Stimulated activated CD8-positive, alpha-beta memory T cell treated with anti-CD3 and anti-CD28 coated beads, Interleukin-15, amount 100 ng/mL, for 4 hours (primary cell): ENCODE data around the gene TOP2A.
A peak's percentile ranks its signal among the peaks of the same experiment; 100 is the strongest.

Source experiments
- DNase-seq, 2 donors: peaks; one replicate each; pipeline ENCODE4 v3.0.0-alpha.2; 2020; ENCODE audit warnings: low read depth in 2 of 2

The TOP2A gene

DNA sequence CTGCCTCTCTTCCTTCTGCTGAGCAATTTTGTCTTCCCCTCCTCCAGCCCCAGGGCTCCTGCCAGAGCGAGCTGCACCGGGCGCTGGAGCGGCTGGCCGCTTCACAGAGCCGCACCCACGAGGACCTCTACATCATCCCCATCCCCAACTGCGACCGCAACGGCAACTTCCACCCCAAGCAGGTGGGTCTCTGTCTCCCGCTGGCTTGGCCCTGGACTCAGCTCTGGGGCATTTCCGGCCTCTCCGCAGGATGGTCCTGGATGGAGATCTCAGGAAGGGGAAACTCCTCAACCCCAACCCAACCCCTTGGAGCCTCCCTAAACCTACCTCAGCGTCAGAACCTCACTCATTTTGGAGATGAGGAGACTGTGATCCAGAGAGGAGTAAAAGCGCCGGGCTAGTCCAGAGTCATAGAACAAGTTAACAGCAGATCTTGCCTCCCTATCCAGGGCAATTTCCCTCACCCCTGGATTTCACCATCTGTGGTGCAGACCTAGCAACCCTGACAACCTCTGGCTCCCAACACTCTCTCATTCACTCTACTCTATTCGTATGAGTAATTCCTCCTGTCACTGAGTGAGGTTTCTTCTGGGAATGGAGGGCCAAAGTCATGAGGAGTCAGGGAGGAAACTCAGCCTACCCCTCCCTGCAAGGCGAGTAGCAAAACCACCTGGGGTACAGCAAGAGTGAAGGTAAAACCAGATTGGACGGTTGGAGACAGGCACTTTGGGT lies 36.4 kb upstream of the TOP2A start:
- DNase-seq = no peak

DNA sequence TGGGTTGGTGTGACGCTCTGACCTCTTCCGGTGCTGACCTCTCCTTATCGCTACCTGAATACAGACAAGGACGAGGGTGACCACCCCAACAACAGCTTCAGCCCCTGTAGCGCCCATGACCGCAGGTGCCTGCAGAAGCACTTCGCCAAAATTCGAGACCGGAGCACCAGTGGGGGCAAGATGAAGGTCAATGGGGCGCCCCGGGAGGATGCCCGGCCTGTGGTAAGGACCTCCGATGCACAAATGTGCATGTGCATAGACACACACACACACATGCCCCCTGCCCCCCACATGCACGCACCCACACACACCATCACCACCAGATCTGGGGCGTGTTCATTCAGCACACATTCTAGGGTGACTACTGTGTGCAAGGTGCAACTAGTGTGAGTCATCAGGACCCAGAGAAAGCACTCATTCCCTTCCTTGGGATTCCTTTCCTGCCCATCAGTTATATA lies 35.3 kb upstream of the TOP2A start:
- DNase-seq = no peak

DNA sequence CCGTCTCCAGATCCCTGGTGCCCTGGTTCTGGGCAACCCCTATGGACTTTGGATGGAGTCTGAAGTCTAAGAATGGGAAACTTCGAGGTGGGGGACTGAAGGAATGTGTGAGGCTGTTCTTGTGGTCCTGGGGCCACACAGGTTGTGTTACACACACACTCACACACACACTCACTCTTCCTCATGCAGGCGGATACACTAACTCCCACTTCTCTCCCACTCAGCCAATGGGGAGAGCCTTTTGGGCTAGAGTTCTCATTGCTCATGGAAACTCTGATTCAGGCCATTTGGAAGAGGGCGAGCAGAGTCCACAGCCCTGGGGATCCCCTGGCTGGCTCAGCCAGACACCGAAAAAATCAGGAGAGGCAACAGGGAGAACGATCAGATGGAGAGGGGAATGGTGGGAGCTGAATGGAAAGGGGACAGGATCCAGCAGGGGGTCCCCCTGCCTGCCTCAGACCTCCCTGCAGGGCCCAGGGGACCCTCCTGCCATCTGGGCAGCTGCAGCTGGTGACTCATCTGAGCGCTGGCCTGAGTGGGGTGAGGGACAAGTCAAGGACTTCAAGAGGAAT lies 34.6 kb upstream of the TOP2A start:
- DNase-seq = no peak

DNA sequence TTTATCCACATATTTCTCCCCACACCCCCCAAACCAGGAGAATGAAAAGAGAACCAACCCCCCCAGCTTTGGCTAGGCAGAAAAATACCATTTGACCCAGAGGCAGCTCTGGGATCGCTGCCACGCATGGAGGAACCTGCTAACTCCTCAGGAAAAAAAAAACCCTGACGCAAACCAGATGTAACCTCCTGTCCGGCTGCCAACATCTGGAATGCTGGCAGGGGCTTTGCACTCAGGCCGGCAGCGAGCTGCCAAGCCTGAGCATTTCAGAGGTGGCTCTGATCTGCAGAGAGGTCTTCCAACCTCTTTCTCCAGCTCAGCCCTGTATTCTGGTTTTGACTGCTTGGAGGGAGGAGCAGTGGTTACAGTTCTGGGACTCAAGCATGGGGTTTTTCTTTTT lies 33.7 kb upstream of the TOP2A start:
- DNase-seq = no peak

DNA sequence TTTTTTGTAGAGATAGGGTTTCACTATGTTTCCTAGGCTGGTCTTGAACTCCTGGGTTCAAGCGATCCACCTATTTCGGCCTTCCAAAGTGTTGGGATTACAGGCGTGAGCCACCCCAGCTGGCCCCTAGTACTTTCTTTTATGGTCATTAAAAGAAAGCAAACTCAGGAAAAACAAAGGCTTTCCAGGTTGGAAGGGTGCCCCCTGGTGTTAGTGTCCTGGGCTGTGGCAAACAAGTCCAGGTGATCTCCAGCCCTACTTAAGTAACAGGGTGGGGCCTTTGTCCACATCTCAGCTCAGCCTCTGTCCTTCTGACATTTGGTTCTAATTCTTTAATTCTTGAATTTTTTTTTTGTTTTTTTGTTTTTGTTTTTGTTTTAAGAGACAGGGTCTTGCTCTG lies 32.5 kb upstream of the TOP2A start:
- no peak for DNase-seq

DNA sequence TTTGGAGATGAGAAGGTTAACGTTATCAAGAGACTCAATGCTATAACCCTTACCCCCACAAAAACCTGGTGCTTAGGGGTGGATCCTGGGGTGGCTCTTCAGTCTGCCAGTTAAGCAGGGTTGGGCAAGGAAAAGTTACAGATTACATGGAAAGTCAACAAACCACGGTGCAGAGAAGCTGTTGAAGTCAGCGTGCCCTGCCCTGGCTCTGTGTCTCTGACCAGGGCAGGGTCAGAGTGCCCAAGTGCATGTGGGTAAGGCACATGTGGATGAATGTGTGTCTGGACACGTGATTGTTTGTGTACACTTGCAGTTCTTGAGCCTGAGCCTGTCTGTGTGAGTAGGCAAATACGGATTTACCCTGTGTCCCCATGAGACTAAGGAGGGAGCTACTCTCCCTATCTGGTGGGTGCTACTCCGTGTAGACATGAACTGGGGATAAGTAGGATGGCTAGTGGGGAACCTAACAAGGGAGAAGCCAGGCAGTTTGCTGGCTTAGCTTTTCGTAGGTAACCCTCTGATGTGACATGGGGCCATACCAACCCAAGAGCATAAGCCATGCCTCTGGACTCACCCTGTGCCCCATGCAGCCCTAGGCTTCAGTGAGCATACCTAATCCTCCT lies 31.1 kb upstream of the TOP2A start:
- no peak for DNase-seq

DNA sequence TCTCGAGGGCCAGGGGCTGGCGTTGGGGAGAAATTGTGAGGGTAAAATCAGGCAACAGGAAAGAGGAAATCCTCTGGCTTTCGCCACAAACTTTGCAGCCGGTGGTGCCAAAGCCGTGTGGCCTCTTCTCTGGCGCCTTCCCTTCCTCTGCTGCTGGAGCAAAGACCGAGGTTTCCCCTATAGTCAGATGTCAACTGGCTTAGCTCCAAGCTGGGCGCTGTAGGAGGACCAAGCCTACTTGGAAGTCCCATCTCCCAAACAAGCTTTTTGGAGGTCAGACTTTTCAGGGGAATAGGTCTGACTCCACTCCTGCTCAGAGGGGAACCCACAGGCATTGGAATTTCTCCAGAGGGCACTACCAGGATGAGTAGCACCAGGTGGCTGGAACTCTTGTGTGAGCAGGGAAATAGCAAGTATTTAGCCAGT lies 30.5 kb upstream of the TOP2A start:
- DNase-seq = no peak

DNA sequence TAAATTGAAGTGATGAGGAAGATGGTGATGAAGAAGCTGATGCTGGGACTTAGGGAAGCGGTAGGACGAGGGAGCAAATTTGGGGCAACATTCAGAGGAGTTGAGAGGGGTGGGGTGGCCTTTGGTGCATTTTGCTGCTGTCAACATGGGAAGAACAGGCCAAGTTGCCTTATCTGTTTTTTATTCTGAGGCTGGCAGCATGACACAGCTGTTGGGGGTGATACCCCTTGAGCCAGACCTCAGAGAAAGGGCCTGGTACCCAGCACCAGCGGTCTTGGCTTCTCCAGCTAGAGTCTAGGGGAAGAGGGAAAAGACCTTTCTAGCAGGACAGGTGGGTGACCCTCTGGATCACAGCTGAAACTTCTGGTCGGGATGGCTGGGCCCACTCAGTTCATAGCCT lies 30.1 kb upstream of the TOP2A start:
- no peak for DNase-seq

DNA sequence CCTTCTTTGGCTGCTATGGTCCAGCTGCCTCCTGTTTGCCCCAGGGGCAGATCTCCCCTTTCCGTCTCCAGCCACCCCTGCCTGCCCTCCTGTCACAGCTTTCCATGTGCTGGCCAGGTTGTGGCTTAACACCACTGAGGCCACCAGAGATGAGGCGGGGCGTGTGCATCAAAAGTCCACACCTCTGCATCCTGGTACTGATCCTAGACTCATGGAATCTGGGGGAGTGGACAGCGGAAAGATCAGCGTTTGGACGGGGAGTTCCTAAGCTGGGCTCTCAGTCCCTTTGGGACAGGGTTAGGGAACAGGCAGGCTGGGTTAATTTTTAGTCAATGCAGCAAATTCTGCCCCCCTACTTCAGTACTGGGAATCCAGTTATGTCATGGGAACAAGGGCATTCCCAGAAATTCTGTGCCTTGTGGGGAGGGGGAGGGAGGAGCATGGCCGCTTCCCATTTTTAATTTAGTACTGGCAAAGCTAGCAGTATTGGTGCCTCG lies 29.5 kb upstream of the TOP2A start:
- no peak for DNase-seq

DNA sequence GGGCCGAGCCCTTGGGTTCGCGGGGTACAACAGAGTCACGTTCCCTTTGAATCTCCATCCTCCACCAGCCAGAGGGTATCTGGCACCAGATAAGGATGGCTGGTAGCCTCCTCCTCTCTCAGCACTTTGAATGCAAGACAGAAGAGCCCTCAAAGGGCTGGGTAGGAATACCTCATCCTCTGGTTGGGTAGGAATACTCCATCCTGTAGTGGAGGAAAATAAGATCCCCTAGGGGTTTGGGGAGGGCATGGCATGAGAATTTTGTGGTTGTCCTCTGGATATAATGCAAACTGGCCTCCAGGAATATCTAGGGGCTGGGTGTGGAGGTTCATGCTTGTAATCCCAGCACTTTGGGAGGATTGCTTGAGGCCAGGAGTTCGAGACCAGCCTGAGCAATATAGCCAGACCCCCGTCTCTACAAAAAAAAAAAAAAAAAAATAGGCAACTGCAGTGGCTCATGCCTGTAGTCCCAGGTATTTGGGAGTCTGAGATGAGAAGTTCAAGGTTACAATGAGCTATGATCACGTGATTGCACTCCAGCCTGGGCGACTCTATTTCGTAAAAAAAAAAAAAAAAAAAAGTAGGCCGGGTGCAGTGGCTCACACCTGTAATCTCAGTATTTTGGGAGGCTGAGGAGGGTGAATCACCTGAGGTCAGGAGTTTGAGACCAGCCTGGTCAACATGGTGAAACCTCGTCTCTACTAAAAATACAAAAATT lies 28.2 kb upstream of the TOP2A start:
- DNase-seq = no peak

DNA sequence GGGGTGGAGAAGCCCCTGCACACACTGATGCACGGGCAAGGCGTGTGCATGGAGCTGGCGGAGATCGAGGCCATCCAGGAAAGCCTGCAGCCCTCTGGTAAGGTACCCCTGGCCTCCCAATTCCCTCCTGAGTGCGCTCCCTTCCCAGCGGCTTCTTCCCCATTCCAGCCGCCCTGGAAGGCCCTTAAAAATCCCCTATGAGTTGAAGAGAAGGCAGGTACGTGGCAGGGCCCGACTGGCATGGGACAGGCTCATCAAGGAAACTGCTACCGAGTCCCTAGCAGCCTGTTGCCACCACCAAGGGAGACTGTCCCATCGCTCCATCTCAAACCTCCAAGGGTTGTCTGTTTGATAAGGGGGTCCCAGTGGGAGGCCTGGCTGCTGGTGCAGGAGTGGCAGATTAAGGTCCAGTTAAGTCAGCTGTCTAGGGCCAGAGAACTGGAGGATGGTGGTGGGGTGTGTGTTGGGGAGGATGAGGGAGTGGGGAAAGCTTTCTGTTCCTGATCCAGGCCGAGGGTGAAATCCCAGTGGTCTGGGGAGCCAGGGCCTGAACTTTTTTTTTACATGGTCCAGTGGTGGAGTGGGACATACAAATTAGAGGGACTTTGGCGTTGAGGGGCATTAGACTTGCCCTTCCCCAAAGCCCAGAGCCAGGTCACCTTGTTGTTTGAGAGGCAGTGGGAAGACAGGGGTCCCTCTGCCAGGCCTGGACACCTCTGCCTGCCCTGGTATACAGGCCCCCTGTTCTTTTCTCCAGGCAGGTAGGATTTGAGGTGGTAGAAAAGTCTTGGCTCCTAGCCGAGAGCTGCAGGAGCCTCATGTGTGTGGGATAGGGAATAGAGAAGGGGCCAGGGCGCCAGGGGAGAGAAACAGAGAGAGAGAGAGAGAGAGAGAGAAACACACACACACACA lies 26.5 kb upstream of the TOP2A start:
- no peak for DNase-seq

DNA sequence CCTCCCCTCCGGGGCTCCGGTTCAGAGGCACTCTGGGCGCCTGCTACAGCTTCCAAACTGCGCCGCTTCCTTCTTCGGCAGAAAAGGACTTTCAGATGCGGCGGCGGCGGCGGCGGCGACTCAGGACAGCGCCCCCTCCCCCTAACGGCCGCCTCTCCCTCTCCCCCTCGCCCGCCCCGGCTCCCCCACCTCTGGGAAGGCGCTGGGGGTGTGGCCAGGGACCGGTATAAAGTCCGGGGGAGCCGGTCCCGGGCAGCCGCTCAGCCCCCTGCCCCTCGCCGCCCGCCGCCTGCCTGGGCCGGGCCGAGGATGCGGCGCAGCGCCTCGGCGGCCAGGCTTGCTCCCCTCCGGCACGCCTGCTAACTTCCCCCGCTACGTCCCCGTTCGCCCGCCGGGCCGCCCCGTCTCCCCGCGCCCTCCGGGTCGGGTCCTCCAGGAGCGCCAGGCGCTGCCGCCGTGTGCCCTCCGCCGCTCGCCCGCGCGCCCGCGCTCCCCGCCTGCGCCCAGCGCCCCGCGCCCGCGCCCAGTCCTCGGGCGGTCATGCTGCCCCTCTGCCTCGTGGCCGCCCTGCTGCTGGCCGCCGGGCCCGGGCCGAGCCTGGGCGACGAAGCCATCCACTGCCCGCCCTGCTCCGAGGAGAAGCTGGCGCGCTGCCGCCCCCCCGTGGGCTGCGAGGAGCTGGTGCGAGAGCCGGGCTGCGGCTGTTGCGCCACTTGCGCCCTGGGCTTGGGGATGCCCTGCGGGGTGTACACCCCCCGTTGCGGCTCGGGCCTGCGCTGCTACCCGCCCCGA lies 25.7 kb upstream of the TOP2A start, which contains the start of gene IGFBP4:
TSS of gene IGFBP4 (plus strand) at position 255 of the 792 bp plus-strand sequence. CDS start at position 541, 286 bp downstream.
- peak in 1 of 2 donors; percentile 45 for DNase-seq

DNA sequence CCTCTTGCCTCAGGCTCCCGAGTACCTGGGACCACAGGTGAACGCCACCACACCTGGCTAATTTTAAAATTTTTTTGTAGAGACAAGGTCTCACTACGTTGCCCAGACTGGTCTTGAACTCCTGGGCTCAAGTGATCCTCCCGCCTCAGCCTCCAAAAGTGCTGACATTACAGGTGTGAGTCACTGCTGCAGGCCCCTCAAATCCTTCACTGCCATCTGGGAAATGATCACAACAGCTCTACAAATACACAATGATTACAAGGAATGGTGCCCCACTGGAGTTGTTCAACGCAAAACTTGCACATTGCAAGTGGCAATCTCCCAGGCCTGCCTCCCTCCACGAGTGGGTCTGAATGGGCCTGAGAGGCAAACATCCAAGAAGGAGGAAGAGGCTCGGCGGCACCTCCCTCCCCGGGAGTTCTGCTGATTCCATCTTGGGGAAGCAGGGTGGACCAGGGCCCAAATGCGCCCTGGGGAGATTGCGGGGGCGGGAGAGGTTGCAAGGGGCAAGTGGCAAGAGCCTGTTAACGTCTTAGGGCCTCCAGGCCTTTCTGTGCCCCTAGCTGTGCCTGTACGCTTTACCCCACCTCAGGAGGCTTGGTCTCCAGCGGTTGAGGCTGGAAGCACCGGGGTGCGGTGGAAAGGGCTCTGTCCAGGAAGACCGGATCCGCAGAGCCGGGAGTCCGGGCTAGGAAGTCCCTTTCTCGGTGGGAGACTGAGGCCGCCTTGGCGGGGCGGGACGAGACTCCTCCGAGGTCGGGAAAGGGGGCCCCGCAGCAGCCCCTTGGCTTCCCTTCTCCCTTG lies 24.9 kb upstream of the TOP2A start:
- no peak for DNase-seq

DNA sequence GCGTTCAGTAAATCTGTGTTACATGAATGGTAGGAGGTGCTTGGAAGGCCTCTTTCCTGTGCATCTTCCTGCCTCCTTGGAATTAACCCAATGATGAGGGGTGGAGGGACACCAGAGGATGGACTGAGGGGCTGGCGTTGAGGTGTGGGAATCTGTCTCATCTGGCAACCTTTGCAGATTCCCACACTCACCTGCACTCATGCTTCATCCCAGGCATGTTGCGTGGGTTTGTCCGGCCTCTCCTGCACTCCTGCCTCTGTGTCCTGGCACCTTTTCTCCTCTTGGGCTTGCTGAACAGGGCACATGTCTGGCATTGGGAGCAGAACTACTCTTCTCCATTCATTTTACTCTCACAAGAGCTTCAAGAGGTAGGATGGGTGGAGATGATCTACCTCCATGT lies 22.5 kb upstream of the TOP2A start:
- DNase-seq = no peak

DNA sequence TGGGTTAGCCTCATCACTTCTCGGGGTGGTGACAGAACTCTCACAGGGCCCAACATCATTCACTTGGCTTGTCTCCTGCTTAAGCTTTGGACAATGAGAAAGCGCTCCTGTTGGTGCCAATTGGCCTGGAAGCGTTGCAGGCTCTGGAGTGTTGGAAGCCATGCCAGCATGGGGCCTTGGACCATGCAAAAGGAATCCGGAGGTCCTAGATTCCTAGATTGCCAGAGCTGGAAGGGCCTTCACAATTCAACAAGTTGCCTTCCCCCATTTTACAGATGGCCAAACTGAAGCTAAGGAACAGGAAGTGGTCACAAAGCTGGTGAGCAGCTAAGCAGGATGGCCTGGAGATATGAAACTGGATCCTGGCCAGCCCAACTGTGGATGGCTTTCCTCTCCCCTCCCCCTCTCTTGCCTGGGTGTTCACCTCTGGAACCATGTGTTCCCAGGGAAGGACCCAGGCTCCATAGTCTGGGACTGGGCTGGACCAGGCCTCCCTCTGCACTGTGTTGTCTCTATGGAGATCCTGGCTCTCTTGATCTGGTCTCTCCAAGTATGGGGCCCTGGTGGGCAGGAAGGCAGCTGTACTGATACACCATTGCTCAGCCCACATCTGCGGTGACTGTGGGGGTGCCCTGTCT lies 19.5 kb upstream of the TOP2A start:
- DNase-seq = no peak

DNA sequence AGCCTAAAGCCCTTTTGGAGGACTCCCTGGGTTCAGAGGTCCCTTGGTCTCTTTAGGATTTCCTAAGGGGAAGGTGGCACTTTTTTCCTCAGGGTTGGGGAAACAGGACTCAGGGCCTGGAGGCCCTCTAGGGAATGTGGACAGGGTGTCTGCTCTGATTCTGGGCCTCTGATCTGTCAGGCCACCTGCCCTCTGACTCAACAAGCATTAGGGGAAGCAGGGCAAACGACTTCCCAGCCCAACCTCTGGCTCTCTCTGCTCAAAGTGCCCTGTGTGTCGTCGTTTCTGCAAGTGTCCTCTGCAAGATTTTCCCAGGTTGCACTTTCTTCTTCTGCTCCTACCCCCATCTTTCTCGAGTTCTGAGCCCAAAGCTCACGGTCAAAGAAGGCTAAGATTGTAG lies 18.9 kb upstream of the TOP2A start:
- no peak for DNase-seq

DNA sequence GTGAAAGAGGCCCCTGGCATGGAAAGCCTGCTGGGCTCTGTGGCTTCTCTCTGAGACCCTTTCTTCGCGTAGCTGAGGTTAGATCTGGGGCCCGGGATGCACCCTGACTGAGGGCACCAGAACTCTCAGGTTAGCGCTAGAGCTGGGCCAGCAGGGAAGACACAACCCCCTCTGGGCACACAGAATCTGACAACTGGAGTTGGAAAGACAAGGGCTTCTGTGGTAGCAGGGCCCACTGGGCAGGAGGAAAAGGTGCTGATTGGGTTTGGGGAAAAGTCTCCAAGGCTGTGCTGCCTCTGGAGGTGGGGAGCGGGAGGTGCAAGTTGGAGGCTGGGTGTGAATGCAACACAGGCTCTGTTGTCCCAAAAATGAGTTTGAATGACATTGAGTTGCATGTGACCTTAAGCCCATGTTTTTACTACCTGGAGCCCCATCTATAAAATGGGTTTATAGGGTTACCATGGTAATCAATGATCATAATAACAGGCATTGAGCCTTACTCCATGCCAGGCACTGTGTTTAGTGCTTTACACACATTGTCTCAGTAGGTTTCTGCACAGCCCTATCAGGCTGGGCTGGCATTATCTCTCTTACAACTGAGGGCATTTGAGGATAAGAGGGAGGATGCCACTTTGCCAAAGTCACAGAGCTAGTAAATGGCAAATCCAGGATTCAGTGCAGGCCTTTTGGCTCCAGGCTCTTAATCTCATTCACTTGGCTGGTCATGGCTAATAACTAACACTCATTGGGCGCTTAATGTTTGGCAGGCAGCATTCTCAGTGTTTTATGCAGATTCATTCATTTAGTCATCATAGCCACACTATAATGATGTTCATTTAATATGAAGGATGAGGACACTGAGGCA lies 16.1 kb upstream of the TOP2A start:
- DNase-seq = no peak
